ENCODE measurements around the gene COMMD3. TPM values are rescaled to one million over a fixed set of nuclear protein-coding genes. Genes with fewer than 3 reads are reported as not detected.

The COMMD3 gene
- total RNA-seq, 1 experiment from 2014 or later = 2.6 TPM

GRCh38 chr10:22366435-22366703 is 50.2 kb downstream of the COMMD3 start:
- H3K27me3 Mint-ChIP-seq (ENCODE audit: low read depth) = no peaks in the 10 kb centered on the region
- H3K4me3 Mint-ChIP-seq = no peak overlapping the region
- CTCF ChIA-PET = no interaction called here
- no peaks in the 10 kb centered on the region for H3K4me1 Mint-ChIP-seq
- POLR2A ChIA-PET = no interaction called here
- ATAC-seq (no peak), DNase-seq (ENCODE audit: low spot score) (no peak)
- H3K9me3 Mint-ChIP-seq = no peaks in the 10 kb centered on the region
- no peak for TF ChIP-seq ZNF416 (CRISPR knock-in tag; IDR thresholded peaks at IDR 0.05)
- TF ChIP-seq E2F1 (CRISPR knock-in tag; IDR thresholded peaks at IDR 0.05) = no peak
- TF ChIP-seq FOXK1 (CRISPR knock-in tag; IDR thresholded peaks at IDR 0.05) = no peak
- no peak for TF ChIP-seq ERG (CRISPR knock-in tag; IDR thresholded peaks at IDR 0.05)
- no peaks in the 10 kb centered on the region for H3K36me3 Mint-ChIP-seq
- H3K27ac Mint-ChIP-seq = no peak overlapping the region

- POLR2A ChIA-PET = no interaction called here
- TF ChIP-seq SP1 (CRISPR knock-in tag; conservative IDR thresholded peaks at IDR 0.05) (no peak), ATF2 (CRISPR knock-in tag; IDR thresholded peaks at IDR 0.05; ENCODE audit: borderline replicate concordance, low read depth) (no peak), SMAD3 (CRISPR knock-in tag; IDR thresholded peaks at IDR 0.05; ENCODE audit: borderline replicate concordance) (no peak), IRF1 (CRISPR knock-in tag; IDR thresholded peaks at IDR 0.05) (no peak)
- Mint-ChIP-seq H3K9me3 (no peaks in the 10 kb centered on the region), H3K4me3 (no peak overlapping the region), H3K4me1 (no peaks in the 10 kb centered on the region), H3K27me3 (ENCODE audit: low read depth) (no peaks in the 10 kb centered on the region), H3K27ac (no peak overlapping the region), H3K36me3 (no peaks in the 10 kb centered on the region)
- no peak for DNase-seq (ENCODE audit: low spot score)
- CTCF ChIA-PET = no interaction called here
- ATAC-seq = no peak
These were observed 50.6 kb downstream of the COMMD3 start for GRCh38 chr10:22366771-22367170.

- no peak for DNase-seq (ENCODE audit: low spot score)
- Mint-ChIP-seq H3K9me3 (no peaks in the 10 kb centered on the region), H3K4me1 (no peaks in the 10 kb centered on the region), H3K4me3 (no peak overlapping the region), H3K27ac (no peak overlapping the region), H3K27me3 (ENCODE audit: low read depth) (no peaks in the 10 kb centered on the region), H3K36me3 (no peaks in the 10 kb centered on the region)
- POLR2A ChIA-PET = no interaction called here
- CTCF ChIA-PET = no interaction called here
- no peak for ATAC-seq
- no peak for TF ChIP-seq SP1 (CRISPR knock-in tag; conservative IDR thresholded peaks at IDR 0.05)
- no peak for TF ChIP-seq ZNF121 (CRISPR knock-in tag; IDR thresholded peaks at IDR 0.05)
- no peak for TF ChIP-seq MYBL2 (CRISPR knock-in tag; IDR thresholded peaks at IDR 0.05)
- TF ChIP-seq GTF2I (CRISPR knock-in tag; conservative IDR thresholded peaks at IDR 0.05) = no peak
- TF ChIP-seq ZNF396 (CRISPR knock-in tag; IDR thresholded peaks at IDR 0.05; ENCODE audit: borderline replicate concordance) = no peak
- TF ChIP-seq ZNF671 (CRISPR knock-in tag; IDR thresholded peaks at IDR 0.05) = no peak
- TF ChIP-seq STAT6 (CRISPR knock-in tag; conservative IDR thresholded peaks at IDR 0.05; ENCODE audit: low read depth) = no peak
- TF ChIP-seq IRF1 (CRISPR knock-in tag; IDR thresholded peaks at IDR 0.05) = no peak
- TF ChIP-seq ZNF317 (CRISPR knock-in tag; IDR thresholded peaks at IDR 0.05; ENCODE audit: borderline replicate concordance, low read depth) = no peak
- no peak for TF ChIP-seq ATF1 (CRISPR knock-in tag; IDR thresholded peaks at IDR 0.05)
- no peak for TF ChIP-seq PRDM15 (CRISPR knock-in tag; IDR thresholded peaks at IDR 0.05)
- no peak for TF ChIP-seq ZNF138 (CRISPR knock-in tag; conservative IDR thresholded peaks at IDR 0.05)
These were observed 51.3 kb downstream of the COMMD3 start for GRCh38 chr10:22367471-22367870.
